Ovary (tissue), 3 donors: ENCODE measurements around the gene VAC14.

Experiments used
- CTCF ChIP-seq, 3 donors: fragments of 450-650 bp in 2 of 3; fragments of 200-600 bp in 1 of 3; IDR thresholded peaks; one replicate each; pipeline versions ENCODE4 v1.5.1 to v1.8.0; 2016 to 2022; ENCODE audit warnings: antibody characterized with exemption in 3 of 3, mild to moderate bottlenecking in 1 of 3
- EP300 ChIP-seq: sonication (generic); formaldehyde crosslinking; IDR thresholded peaks from one replicate; pipeline ENCODE4 v1.6.1; 2017; ENCODE audit warnings: antibody characterized with exemption
- POLR2A ChIP-seq: fragments of 450-650 bp; IDR thresholded peaks from one replicate; pipeline ENCODE4 v1.6.1; 2017; ENCODE audit warnings: antibody characterized with exemption, mild to moderate bottlenecking, moderate library complexity
- donor health status: DM: no; HTN: no; CAD: no.

GRCh38 chr16:70737377-70738082 lies 63.4 kb downstream of the VAC14 start:
- no peak for TF ChIP-seq CTCF (IDR thresholded peaks at IDR 0.05)
- no peak for TF ChIP-seq EP300
- TF ChIP-seq POLR2A: no peak
